ENCODE data around the gene FCRL6. TPM values are rescaled to one million over a fixed set of nuclear protein-coding genes. Genes with fewer than 3 reads are reported as not detected.
A peak's percentile ranks its signal among the peaks of the same experiment; 100 is the strongest.

Gene FCRL6
- total RNA-seq, 2 donors from 2014 or later = 0.24 TPM; not detected in 1

- no peak overlapping the region for H3K4me3 ChIP-seq
- no peaks in the 10 kb centered on the region for H3K36me3 ChIP-seq
- H3K27ac ChIP-seq = no peak overlapping the region
- no peaks in the 10 kb centered on the region for H3K9me3 ChIP-seq
- peak; percentile 30 to 65 for TF ChIP-seq CTCF (IDR thresholded peaks at IDR 0.05)
- no peaks in the 10 kb centered on the region for H3K4me1 ChIP-seq
- no peaks in the 10 kb centered on the region for H3K27me3 ChIP-seq
- DNase-seq (ENCODE audit: low spot score) = no peak
Observed at GRCh38 chr1:159790237-159790917, 11.8 kb upstream of the FCRL6 start.

- no peak for TF ChIP-seq CTCF (IDR thresholded peaks at IDR 0.05)
- Histone ChIP-seq H3K27me3 (no peaks in the 10 kb centered on the region), H3K4me1 (no peaks in the 10 kb centered on the region), H3K36me3 (no peaks in the 10 kb centered on the region), H3K9me3 (no peaks in the 10 kb centered on the region), H3K27ac (no peak overlapping the region), H3K4me3 (no peak overlapping the region)
- no peak for DNase-seq (ENCODE audit: low spot score)
Observed at GRCh38 chr1:159791031-159791430, 11.1 kb upstream of the FCRL6 start.

- no peaks in the 10 kb centered on the region for H3K27me3 ChIP-seq
- H3K9me3 ChIP-seq = no peaks in the 10 kb centered on the region
- no peak overlapping the region for H3K4me3 ChIP-seq
- no peak overlapping the region for H3K27ac ChIP-seq
- no peaks in the 10 kb centered on the region for H3K4me1 ChIP-seq
- DNase-seq (ENCODE audit: low spot score) = no peak
- TF ChIP-seq CTCF (IDR thresholded peaks at IDR 0.05) = no peak
- no peaks in the 10 kb centered on the region for H3K36me3 ChIP-seq
Observed at GRCh38 chr1:159791461-159791860, 10.7 kb upstream of the FCRL6 start.

GRCh38 chr1:159795534-159795933, 6.6 kb upstream of the FCRL6 start:
- TF ChIP-seq CTCF (IDR thresholded peaks at IDR 0.05) = no peak
- Histone ChIP-seq H3K4me3 (no peak overlapping the region), H3K4me1 (no peaks in the 10 kb centered on the region), H3K27me3 (no peaks in the 10 kb centered on the region), H3K36me3 (no peaks in the 10 kb centered on the region), H3K27ac (no peak overlapping the region), H3K9me3 (no peaks in the 10 kb centered on the region)
- no peak for DNase-seq (ENCODE audit: low spot score)

- peak; percentile 78 to 86 for TF ChIP-seq CTCF (IDR thresholded peaks at IDR 0.05)
- no peaks in the 10 kb centered on the region for H3K9me3 ChIP-seq
- H3K27me3 ChIP-seq = no peaks in the 10 kb centered on the region
- H3K4me1 ChIP-seq = peaks cover 0 to 3% of the 10 kb centered on the region in 2 donors
- no peak overlapping the region for H3K27ac ChIP-seq
- H3K36me3 ChIP-seq = no peaks in the 10 kb centered on the region
- DNase-seq (ENCODE audit: low spot score) = peak; percentile 64
- no peak overlapping the region for H3K4me3 ChIP-seq
Observed at GRCh38 chr1:159798893-159799292, 3.3 kb upstream of the FCRL6 start.

GRCh38 chr1:159799446-159799985, 2.6 kb upstream of the FCRL6 start:
- H3K27me3 ChIP-seq = no peaks in the 10 kb centered on the region
- no peak for DNase-seq (ENCODE audit: low spot score)
- no peak overlapping the region for H3K27ac ChIP-seq
- TF ChIP-seq CTCF (IDR thresholded peaks at IDR 0.05) = no peak
- H3K9me3 ChIP-seq = no peaks in the 10 kb centered on the region
- H3K4me1 ChIP-seq = peaks cover 0 to 5% of the 10 kb centered on the region in 2 donors
- no peaks in the 10 kb centered on the region for H3K36me3 ChIP-seq
- no peak overlapping the region for H3K4me3 ChIP-seq
